Femur (tissue), 1 donor: ENCODE data around the gene DDN.

Experiments used
- DNase-seq: peaks from one replicate; pipeline ENCODE4 v3.0.0-alpha.2; 2017

DDN gene

GRCh38 chr12:49012739-49013138 lies 13.6 kb upstream of the DDN start:
- DNase-seq = no peak

- no peak for DNase-seq
Observed at GRCh38 chr12:49010092-49010668, 11.0 kb upstream of the DDN start.

- no peak for DNase-seq
Observed at GRCh38 chr12:49008943-49009342, 9.8 kb upstream of the DDN start.

- DNase-seq = no peak
Observed at GRCh38 chr12:49000346-49000745, 1.2 kb upstream of the DDN start.

GRCh38 chr12:48998497-48999353 lies 450 bp downstream of the DDN start:
- DNase-seq = peak; percentile 58

- DNase-seq = no peak
Observed at GRCh38 chr12:48997719-48998496, 1.3 kb downstream of the DDN start.

- DNase-seq = peak; percentile 86
Observed at GRCh38 chr12:48996794-48997718, 2.1 kb downstream of the DDN start.

GRCh38 chr12:48995086-48995879 lies 3.9 kb downstream of the DDN start:
- peak; percentile 91 for DNase-seq

- DNase-seq = no peak
Observed at GRCh38 chr12:48994224-48995085, 4.7 kb downstream of the DDN start.

- no peak for DNase-seq
Observed at GRCh38 chr12:48993787-48994186, 5.4 kb downstream of the DDN start.

GRCh38 chr12:48991247-48992050 lies 7.7 kb downstream of the DDN start:
- DNase-seq = no peak

- no peak for DNase-seq
Observed at GRCh38 chr12:48990552-48990951, 8.6 kb downstream of the DDN start.

- DNase-seq = peak; percentile 74
Observed at GRCh38 chr12:48988030-48988649, 11.0 kb downstream of the DDN start.

- no peak for DNase-seq
Observed at GRCh38 chr12:48986720-48987291, 12.4 kb downstream of the DDN start.

- DNase-seq = no peak
Observed at GRCh38 chr12:48985901-48986300, 13.3 kb downstream of the DDN start.

- peak; percentile 65 for DNase-seq
Observed at GRCh38 chr12:48985475-48985897, 13.7 kb downstream of the DDN start.

- DNase-seq = no peak
Observed at GRCh38 chr12:48982397-48983080, 16.6 kb downstream of the DDN start.

GRCh38 chr12:48981757-48982157 lies 17.4 kb downstream of the DDN start:
- no peak for DNase-seq
